DMS53 treated with DMSO at 0.1 percent for 48 hours (cell line): ENCODE results near the gene CSTF2T.

Experiments used
- DNase-seq: peaks from one replicate; lab custom pipeline; 2025; ENCODE audit not compliant: unreplicated experiment; lab: John Stamatoyannopoulos, UW

Gene CSTF2T

DNA sequence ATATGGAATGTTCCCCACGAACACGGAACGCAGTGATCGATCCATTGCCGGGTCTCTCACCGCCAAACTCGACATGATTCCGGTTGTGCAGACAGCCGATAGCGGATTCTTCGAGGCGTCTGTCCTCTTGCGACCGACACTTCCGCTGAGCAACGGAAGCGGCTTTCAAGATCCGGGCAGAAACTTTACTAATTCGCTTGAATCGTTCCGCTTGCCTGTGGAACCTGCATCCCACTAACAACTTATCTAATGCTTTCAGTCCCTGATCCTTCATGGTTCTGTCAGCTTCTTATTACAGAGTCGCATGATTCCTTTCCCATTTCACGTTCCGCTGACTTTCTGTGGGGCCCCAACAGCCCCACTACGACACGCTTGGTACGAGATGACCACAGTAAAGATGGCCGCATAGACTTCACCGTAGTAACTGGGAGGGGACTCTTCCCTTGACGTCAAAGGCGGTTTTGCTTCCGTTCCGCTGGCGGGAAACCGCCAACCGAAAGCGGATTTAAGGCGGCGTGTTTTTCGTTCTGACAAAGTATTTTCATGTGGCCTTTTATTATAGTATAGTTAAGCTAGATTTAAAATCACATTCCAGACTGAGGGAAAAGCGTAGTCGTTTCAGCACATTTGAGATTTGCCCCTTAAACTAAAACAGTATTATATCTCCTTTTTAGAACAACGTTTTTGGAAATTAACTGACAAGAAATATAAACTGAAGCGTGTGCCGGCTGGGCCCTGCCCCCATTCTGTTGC, at the start of gene CSTF2T:
Gene CSTF2T (minus strand): TSS at position 121 of the 753 bp plus-strand sequence. CDS start 46 bp downstream, at position 75.
- DNase-seq, result peak; percentile 91

- DNase-seq, result no peak
Measured at GRCh38 chr10:51748959-51749358, 49.6 kb upstream of the CSTF2T start.

DNA sequence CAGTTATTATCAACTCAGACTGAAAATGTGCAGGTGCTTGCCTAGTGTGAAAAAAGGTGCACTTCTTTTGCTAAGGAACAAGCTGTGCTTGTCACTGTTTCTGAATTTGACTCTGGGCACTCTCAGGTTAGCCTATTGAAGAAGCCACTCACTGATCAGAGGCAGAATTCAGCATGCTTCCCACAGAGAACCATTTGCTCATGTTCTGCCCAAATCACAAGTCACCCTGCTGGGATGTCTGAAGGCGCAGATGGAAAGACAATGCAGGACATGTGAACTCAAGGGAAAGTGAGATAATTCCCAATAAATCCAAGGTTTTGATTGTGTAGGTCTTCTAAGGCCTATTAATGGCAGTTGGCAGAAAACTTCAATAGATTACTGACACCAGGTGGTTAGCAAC, 47.8 kb upstream of the CSTF2T start:
- no peak for DNase-seq

DNA sequence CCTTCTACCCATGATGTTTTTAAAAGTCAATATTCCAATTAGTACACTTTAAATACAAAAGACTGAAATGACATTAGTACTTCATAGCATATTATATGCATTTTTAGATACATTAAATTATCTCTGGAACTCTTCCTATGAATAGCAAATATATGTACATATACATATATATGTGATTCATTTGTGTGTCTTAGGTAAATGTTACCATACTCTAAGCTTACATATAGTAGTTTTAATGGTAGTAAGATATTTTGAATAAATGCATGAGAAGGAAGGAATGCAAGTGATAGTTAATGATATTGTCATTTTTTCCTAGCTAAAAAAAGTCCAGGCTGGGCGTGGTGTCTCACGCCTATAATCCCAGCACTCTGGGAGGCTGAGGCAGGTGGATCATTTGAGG, 46.0 kb upstream of the CSTF2T start:
- no peak for DNase-seq

- no peak for DNase-seq
Measured at GRCh38 chr10:51744235-51745000, 45.0 kb upstream of the CSTF2T start.

DNA sequence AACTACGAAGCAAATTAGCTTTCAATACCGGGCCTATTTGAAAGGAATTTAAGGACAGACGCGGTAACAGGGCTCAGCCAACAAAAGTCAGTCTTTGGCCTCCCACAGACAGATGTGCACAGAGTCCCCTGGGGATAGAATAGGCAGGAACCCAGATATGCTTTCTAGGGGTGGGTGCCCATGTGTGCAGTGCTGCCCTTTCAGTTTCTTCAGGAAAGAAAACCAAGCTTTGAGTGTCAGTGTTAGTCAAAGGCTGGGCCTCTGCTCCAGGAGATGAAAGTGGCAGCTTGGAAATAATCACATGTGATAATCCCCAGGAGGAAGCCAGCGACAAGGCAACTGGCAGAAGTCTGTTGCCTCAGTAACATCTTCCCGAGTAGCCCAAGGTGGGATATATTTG, 43.8 kb upstream of the CSTF2T start:
- no peak for DNase-seq

DNA sequence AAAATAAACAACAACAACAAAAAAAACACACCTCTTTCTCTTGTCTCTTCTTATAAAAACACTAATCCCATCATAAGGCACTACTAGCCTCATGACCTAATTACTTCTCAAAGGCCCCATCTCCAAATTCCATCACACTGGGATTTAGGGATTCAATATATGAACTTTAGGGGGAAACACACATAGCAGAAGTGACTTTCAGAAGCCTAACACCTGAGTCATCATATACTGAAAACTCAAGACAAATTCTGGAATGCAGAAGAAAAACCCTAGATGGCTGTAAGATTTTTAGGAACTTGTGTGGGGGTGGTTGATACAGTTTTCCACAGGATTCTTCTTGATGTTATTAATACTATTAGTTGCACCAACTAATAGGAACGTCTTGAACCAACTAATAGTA, 33.7 kb upstream of the CSTF2T start:
- no peak for DNase-seq

GRCh38 chr10:51729822-51730555, 30.6 kb upstream of the CSTF2T start:
- peak; percentile 11 for DNase-seq

DNA sequence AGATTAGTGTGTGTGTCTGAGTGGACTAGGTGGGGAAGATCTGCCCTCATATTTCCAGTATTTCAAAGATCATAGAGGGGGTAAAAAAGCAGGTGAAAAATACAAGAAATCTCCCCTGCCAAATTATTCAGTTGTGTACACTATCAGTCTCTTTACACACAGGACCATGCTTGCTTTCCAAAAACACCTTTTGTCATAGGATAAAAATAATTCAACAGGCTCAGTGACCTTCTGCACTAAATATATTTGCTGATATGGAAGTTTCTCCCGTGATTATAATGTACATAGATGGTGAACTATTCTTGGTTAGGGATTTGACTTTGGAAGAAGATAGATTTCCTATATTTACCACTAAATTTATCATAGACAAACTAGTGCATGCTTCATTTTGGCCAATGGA, 24.6 kb upstream of the CSTF2T start:
- no peak for DNase-seq

DNA sequence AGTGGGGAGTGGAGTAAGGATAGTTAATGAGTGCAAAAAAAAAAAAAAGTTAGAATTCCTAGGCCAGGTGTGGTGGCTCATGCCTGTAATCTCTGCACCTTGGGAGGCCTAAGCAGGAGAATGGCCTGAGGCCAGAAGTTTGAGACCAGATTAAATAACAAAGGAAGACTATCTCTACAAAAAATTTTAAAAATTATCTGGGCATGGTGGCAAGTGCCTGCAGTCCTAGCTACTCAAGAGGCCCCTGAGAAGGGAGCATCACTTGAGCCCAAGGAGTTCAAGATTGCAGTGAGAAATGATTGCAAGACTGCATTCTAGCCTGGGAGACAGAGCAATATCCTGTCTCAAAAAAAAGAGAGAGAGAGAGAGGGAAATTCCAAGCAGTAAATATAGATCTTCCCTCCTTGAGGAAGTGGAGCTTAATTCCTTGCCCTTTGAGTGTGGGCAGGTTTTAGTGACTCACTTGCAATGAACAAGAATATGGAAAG, 19.5 kb upstream of the CSTF2T start:
- DNase-seq, result no peak

DNA sequence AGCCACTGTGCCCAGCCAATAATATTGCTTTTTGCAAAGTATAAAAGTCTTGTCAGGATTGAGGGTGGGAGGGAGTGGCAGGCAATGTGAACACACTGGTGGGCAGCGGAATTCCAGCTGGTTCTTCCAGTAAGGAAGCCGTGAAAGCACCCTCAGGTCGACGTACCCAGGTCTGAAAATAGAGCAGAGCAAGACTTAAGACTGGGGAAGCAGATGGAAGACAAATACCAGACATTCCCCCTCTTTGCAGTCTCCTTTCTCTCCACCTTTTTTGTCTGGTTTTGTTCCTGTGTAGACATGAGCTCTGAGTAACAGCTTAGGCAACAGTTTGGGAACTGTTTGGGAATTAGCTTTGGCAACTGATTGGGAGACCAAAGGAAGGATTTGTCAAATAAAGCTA, 17.6 kb upstream of the CSTF2T start:
- no peak for DNase-seq

- DNase-seq, result no peak
Measured at GRCh38 chr10:51711519-51711891, 12.1 kb upstream of the CSTF2T start.

GRCh38 chr10:51709324-51709972, 10.1 kb upstream of the CSTF2T start:
- DNase-seq, result no peak

DNA sequence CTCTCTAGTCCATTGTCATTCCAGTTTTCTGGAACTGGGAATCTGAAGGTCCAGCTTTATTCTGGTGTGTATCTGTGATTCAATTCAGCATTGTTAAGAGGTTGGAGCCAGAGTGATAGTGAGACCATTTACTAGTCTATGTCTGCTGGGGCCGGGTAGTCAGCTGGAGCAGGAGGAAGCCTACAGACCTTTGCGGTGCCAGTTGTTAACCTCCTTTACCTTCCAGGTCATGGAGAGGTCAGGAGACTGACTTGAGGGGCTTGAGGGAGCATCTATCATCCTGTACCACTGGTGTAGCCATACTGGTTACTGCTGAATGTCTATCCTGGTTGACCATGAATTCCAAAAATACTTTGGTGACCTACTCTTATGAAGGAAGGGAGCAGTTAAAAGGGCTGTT, 9.2 kb upstream of the CSTF2T start:
- DNase-seq, result no peak

- DNase-seq, result no peak
Measured at GRCh38 chr10:51707821-51708424, 8.5 kb upstream of the CSTF2T start.

DNA sequence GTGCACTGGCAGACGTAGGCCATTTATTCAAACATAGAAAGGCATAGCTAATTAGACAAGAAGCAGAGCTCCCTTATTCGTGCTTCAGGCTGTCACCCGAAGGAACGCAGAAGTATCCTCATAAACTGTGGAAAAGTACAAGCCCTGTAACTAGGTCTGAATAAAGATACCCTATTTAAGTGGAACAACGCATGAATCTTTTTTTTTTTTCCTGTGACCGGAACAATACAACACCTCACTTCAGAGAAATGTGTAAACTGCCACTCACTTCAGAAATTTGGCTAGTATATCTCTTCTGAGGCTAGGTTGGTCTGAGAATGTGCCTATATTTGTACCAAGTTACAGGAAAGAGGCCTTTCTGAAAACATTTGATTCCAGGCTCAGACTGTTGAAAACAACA, 8.0 kb upstream of the CSTF2T start:
- no peak for DNase-seq

- no peak for DNase-seq
Measured at GRCh38 chr10:51706225-51706624, 6.8 kb upstream of the CSTF2T start.

- DNase-seq, result no peak
Measured at GRCh38 chr10:51705774-51706173, 6.4 kb upstream of the CSTF2T start.

- DNase-seq, result peak; percentile 64
Measured at GRCh38 chr10:51700228-51700817, 928 bp upstream of the CSTF2T start.

DNA sequence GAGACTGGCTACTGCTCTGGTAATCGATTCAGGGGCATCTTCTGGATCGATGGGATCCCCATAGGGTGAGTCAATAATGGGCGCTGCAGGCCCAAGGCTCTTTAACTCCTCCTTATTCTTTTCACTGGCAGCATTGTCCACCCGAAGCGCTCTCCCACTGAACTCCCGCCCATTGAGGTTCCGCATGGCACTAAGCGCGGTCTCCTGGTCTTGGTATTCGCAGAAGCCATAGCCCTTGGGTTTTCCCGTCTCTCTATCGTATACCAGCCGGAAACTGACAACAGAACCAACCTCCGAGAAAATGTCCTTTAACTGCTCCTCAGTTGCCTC, 285 bp downstream of the CSTF2T start:
- no peak for DNase-seq
